Fibroblast of mammary gland (primary cell): ENCODE data around the gene CSPG4.
A peak's percentile ranks its signal among the peaks of the same experiment; 100 is the strongest.
"Not testable (repeated sequence)": the region's sequence is repeated elsewhere in the genome, so short reads cannot be mapped to it uniquely, and the experiment has no call there.

Experiments
- DNase-seq: peaks from one replicate; pipeline ENCODE4 v3.0.0-alpha.2; 2010; ENCODE audit warnings: low read depth
- H3K4me3 ChIP-seq: 2 replicates; pipeline ENCODE4 v1.5.1; 2011; ENCODE audit warnings: low read depth, mild to moderate bottlenecking, low read length, moderate library complexity; ENCODE audit not compliant: control insufficient read depth
- CTCF ChIP-seq: conservative IDR thresholded peaks from 2 replicates; pipeline ENCODE4 v1.5.1; 2011; ENCODE audit warnings: low read depth, low read length, inconsistent platforms; ENCODE audit not compliant: control insufficient read depth, insufficient read depth

Gene CSPG4

GRCh38 chr15:75683646-75684312 lies 28.9 kb downstream of the CSPG4 start:
- not testable (repeated sequence) for H3K4me3 ChIP-seq
- peak; percentile 62 for TF ChIP-seq CTCF
- peak; percentile 52 for DNase-seq

GRCh38 chr15:75682181-75683135 lies 30.2 kb downstream of the CSPG4 start:
- DNase-seq: no peak
- TF ChIP-seq CTCF: no peak
- no peak overlapping the region for H3K4me3 ChIP-seq

GRCh38 chr15:75680007-75680789 lies 32.5 kb downstream of the CSPG4 start:
- no peak overlapping the region for H3K4me3 ChIP-seq
- no peak for DNase-seq
- no peak for TF ChIP-seq CTCF

- H3K4me3 ChIP-seq: not testable (repeated sequence)
These were observed 34.3 kb downstream of the CSPG4 start for GRCh38 chr15:75678324-75678690.

GRCh38 chr15:75677465-75678323 lies 35.0 kb downstream of the CSPG4 start:
- no peak for TF ChIP-seq CTCF
- DNase-seq: no peak
- no peak overlapping the region for H3K4me3 ChIP-seq

More at GRCh38 chr15:75678324-75678690, 34.3 kb downstream of the CSPG4 start:
- not testable (repeated sequence) for DNase-seq

GRCh38 chr15:75676688-75677464 lies 35.8 kb downstream of the CSPG4 start:
- no peak overlapping the region for H3K4me3 ChIP-seq
- DNase-seq: no peak
- no peak for TF ChIP-seq CTCF
